HepG2 (cell line): ENCODE measurements around the gene MBL2. TPM values are rescaled to one million over a fixed set of nuclear protein-coding genes. Genes with fewer than 3 reads are reported as not detected.

Experiments used
- AHR ChIP-seq: IDR thresholded peaks from 2 replicates; pipeline ENCODE4 v1.6.1; 2018; ENCODE audit warnings: missing genetic modification reagents, missing compliant biosample characterization
- HCFC1 ChIP-seq: fragments of 150-350 bp; IDR thresholded peaks from 2 replicates; pipeline ENCODE4 v1.6.1; 2014; ENCODE audit warnings: low read depth, low read length
- HNF1A ChIP-seq, 2 experiments: sonication (generic) in 1 of 2; formaldehyde crosslinking in 1 of 2; IDR thresholded peaks; 2 replicates each; pipeline versions ENCODE4 v1.4.0 to v1.6.1; 2016 to 2020; ENCODE audit warnings: borderline replicate concordance in 1 of 2, low read depth in 1 of 2, mild to moderate bottlenecking in 1 of 2, missing genetic modification reagents in 1 of 2
- KAT8 ChIP-seq: IDR thresholded peaks from 2 replicates; pipeline ENCODE4 v1.6.1; 2016; ENCODE audit warnings: missing genetic modification reagents, missing compliant biosample characterization
- NCOA2 ChIP-seq: sonication (generic); formaldehyde crosslinking; IDR thresholded peaks from 2 replicates; pipeline ENCODE4 v1.8.0; 2022; ENCODE audit warnings: inconsistent platforms
- NCOA5 ChIP-seq: sonication (generic); formaldehyde crosslinking; IDR thresholded peaks from 2 replicates; pipeline ENCODE4 v1.4.0; 2020; ENCODE audit warnings: missing genetic modification reagents
- NR2F2 ChIP-seq: IDR thresholded peaks from 2 replicates; pipeline ENCODE4 v1.6.1; 2012; ENCODE audit warnings: low read depth, inconsistent platforms, borderline replicate concordance
- SOX5 ChIP-seq: IDR thresholded peaks from 2 replicates; pipeline ENCODE4 v1.6.1; 2016; ENCODE audit warnings: borderline replicate concordance
- TAF1 ChIP-seq: sonication (generic); formaldehyde crosslinking; IDR thresholded peaks from 2 replicates; pipeline ENCODE4 v1.4.0; 2020; ENCODE audit warnings: missing genetic modification reagents
- TFE3 ChIP-seq: IDR thresholded peaks from 2 replicates; pipeline ENCODE4 v1.6.1; 2016
- TRIM24 ChIP-seq: sonication (generic); formaldehyde crosslinking; IDR thresholded peaks from 2 replicates; pipeline ENCODE4 v1.8.0; 2022; ENCODE audit warnings: mild to moderate bottlenecking, missing genetic modification reagents
- ZNF124 ChIP-seq: sonication (generic); formaldehyde crosslinking; IDR thresholded peaks from 2 replicates; pipeline ENCODE4 v1.4.0; 2020; ENCODE audit warnings: missing genetic modification reagents
- ZNF343 ChIP-seq: sonication (generic); formaldehyde crosslinking; IDR thresholded peaks from 2 replicates; pipeline ENCODE4 v1.4.0; 2020; ENCODE audit warnings: mild to moderate bottlenecking, missing genetic modification reagents
- ZNF567 ChIP-seq: sonication (generic); formaldehyde crosslinking; IDR thresholded peaks from 2 replicates; pipeline ENCODE4 v1.8.1; 2023; ENCODE audit warnings: mild to moderate bottlenecking, missing genetic modification reagents, borderline replicate concordance
- ZNF605 ChIP-seq: sonication (generic); formaldehyde crosslinking; IDR thresholded peaks from 2 replicates; pipeline ENCODE4 v1.8.0; 2022; ENCODE audit warnings: mild to moderate bottlenecking, missing genetic modification reagents
- polyA plus RNA-seq, 8 experiments: library from polyadenylated mRNA; depleted of rRNA in 3 of 8; stranded (reverse) in 7 of 8; unstranded in 1 of 8; fragments of >200 nt; fragmentation: Illumina TruSeq in 4 of 8; extraction: Trizol in 4 of 8; gene quantifications; 2 replicates each; pipeline versions ENCODE4 v1.2.1 to v1.2.3, GENCODE V29; 2011 to 2016; ENCODE audit warnings: low read depth in 4 of 8, missing spikeins in 1 of 8, mixed read lengths in 1 of 8; ENCODE audit not compliant: insufficient read depth in 1 of 8
- total RNA-seq, 5 experiments: library from RNA; depleted of rRNA; stranded (reverse); fragments of >200 nt; fragmentation: Illumina TruSeq; extraction: Trizol; gene quantifications; 2 replicates each; pipeline ENCODE4 v1.2.3, GENCODE V29; 2016; ENCODE audit warnings: low read depth in 1 of 5
- TF ChIP-seq, protein P1 (sequence below): sonication (generic); formaldehyde crosslinking; IDR thresholded peaks from 2 replicates; pipeline ENCODE4 v1.4.0; 2020; ENCODE audit warnings: missing genetic modification reagents, borderline replicate concordance
- TF ChIP-seq, protein P2 (sequence below): IDR thresholded peaks from 2 replicates; pipeline ENCODE4 v1.6.1; 2016; ENCODE audit warnings: low read depth, borderline replicate concordance
- TF ChIP-seq, protein P3 (sequence below): sonication (generic); formaldehyde crosslinking; IDR thresholded peaks from 2 replicates; pipeline ENCODE4 v1.5.0; 2020; ENCODE audit warnings: missing genetic modification reagents

The MBL2 gene
- total and polyA plus RNA-seq, 2 of the 13 experiments (the other 11 are each of a cell fraction or from before 2014, with no cell fraction given), result 9.6 to 16.2 TPM

DNA sequence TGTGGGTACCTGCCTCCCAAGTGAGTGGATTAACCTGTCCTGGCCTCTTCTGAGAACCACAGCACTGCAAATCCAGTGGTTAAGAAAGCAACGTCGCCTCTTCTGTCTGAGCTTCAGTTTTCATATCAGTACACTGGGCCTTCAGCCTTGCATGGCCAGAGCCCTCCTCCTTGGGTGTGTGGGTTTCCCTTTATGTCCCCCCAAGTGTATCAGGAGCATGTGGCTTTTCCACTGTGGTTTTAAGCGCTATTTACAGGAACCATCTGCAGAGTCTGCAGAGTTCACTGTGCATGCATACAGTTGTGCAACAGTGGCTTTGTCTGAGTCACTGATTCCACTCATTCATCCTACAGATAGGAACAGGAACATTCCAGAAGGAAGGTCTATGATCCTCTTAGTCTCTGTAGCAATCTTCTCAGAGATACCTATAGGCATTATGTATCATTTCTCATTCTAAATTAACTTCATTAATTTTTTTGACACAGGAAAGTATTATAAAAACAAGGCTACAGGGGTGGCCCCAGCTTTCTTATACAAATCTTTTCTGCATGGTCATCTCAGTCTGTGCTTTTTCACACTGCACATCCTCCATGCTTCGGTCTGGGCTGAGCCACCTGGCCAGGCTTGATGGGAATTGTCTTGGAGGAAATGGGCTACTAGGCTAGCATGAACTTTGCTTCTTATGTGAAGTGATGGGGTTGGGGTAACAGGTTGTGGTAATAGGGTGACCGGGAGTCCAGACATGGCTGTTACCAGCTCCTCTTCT lies 17.1 kb downstream of the MBL2 start (continued):
- TF ChIP-seq ZNF605 (CRISPR knock-in tag) (peak; percentile 68; the same call in 1 of the 2 replicates), ZNF343 (no peak), HCFC1 (no peak), TFE3 (CRISPR knock-in tag) (peak; percentile 74), NCOA2 (peak; percentile 88), SOX5 (CRISPR knock-in tag) (peak; percentile 88), AHR (CRISPR knock-in tag) (no peak), NR2F2 (no peak), ZNF124 (CRISPR knock-in tag) (peak; percentile 42; the same call in 1 of the 2 replicates), HNF1A (IDR thresholded peaks at IDR 0.05; ENCODE audit: low read depth) (peak; percentile 47; the same call in 1 of the 2 replicates), HNF1A (CRISPR knock-in tag; IDR thresholded peaks at IDR 0.05; ENCODE audit: borderline replicate concordance) (0 out of 2 replicates have a peak, but pooled peaks have one; percentile 23), ZNF567 (CRISPR knock-in tag) (peak; percentile 51; the same call in 1 of the 2 replicates), TRIM24 (CRISPR knock-in tag) (peak; percentile 82), NCOA5 (CRISPR knock-in tag) (0 out of 2 replicates have a peak, but pooled peaks have one; percentile 31), KAT8 (peak; percentile 65), TAF1 (CRISPR knock-in tag) (0 out of 2 replicates have a peak, but pooled peaks have one; percentile 30)
- TF ChIP-seq, protein P1, sequence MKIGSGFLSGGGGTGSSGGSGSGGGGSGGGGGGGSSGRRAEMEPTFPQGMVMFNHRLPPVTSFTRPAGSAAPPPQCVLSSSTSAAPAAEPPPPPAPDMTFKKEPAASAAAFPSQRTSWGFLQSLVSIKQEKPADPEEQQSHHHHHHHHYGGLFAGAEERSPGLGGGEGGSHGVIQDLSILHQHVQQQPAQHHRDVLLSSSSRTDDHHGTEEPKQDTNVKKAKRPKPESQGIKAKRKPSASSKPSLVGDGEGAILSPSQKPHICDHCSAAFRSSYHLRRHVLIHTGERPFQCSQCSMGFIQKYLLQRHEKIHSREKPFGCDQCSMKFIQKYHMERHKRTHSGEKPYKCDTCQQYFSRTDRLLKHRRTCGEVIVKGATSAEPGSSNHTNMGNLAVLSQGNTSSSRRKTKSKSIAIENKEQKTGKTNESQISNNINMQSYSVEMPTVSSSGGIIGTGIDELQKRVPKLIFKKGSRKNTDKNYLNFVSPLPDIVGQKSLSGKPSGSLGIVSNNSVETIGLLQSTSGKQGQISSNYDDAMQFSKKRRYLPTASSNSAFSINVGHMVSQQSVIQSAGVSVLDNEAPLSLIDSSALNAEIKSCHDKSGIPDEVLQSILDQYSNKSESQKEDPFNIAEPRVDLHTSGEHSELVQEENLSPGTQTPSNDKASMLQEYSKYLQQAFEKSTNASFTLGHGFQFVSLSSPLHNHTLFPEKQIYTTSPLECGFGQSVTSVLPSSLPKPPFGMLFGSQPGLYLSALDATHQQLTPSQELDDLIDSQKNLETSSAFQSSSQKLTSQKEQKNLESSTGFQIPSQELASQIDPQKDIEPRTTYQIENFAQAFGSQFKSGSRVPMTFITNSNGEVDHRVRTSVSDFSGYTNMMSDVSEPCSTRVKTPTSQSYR, result peak; percentile 52; the same call in 1 of the 2 replicates
- TF ChIP-seq, protein P2, sequence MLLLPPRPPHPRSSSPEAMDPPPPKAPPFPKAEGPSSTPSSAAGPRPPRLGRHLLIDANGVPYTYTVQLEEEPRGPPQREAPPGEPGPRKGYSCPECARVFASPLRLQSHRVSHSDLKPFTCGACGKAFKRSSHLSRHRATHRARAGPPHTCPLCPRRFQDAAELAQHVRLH (CRISPR knock-in tag), result 0 out of 2 replicates have a peak, but pooled peaks have one; percentile 51
- TF ChIP-seq, protein P3, sequence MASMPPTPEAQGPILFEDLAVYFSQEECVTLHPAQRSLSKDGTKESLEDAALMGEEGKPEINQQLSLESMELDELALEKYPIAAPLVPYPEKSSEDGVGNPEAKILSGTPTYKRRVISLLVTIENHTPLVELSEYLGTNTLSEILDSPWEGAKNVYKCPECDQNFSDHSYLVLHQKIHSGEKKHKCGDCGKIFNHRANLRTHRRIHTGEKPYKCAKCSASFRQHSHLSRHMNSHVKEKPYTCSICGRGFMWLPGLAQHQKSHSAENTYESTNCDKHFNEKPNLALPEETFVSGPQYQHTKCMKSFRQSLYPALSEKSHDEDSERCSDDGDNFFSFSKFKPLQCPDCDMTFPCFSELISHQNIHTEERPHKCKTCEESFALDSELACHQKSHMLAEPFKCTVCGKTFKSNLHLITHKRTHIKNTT, result no peak
